ENCODE data around the gene KRTAP4-7.
"Not testable (repeated sequence)": the region's sequence is repeated elsewhere in the genome, so short reads cannot be mapped to it uniquely, and the experiment has no call there.

KRTAP4-7 gene

GRCh38 chr17:41084100-41084856 lies at the start of gene KRTAP4-7:
KRTAP4-7 (plus strand) TSS chr17:41084150; CDS start chr17:41084207, 57 bp downstream.
- not testable (repeated sequence) for H3K4me3 ChIP-seq (ENCODE audit: low read length)

- H3K4me3 ChIP-seq (ENCODE audit: low read length), result not testable (repeated sequence)
Measured at GRCh38 chr17:41034346-41034935, 49.5 kb upstream of the KRTAP4-7 start, which contains the start of gene KRTAP1-3. KRTAP1-3 (minus strand) TSS chr17:41034874; CDS start chr17:41034821, 53 bp downstream.

GRCh38 chr17:41037853-41038350 lies 46.0 kb upstream of the KRTAP4-7 start:
- H3K4me3 ChIP-seq (ENCODE audit: low read length), result no peak overlapping the region
- no peak for TF ChIP-seq ZNF274 (IDR thresholded peaks at IDR 0.05; ENCODE audit: low read depth, low read length)

GRCh38 chr17:41040783-41041571 lies 43.0 kb upstream of the KRTAP4-7 start, which contains the start of gene KRTAP1-1:
KRTAP1-1 (minus strand) TSS chr17:41041450; CDS start chr17:41041397, 53 bp downstream.
- not testable (repeated sequence) for H3K4me3 ChIP-seq (ENCODE audit: low read length)

GRCh38 chr17:41042953-41043352 lies 41.0 kb upstream of the KRTAP4-7 start:
- no peak overlapping the region for H3K4me3 ChIP-seq (ENCODE audit: low read length)
- no peak for TF ChIP-seq ZNF274 (IDR thresholded peaks at IDR 0.05; ENCODE audit: low read depth, low read length)

- not testable (repeated sequence) for H3K4me3 ChIP-seq (ENCODE audit: low read length)
Measured at GRCh38 chr17:41046735-41047465, 37.0 kb upstream of the KRTAP4-7 start, which contains the start of gene KRTAP2-1. KRTAP2-1 (minus strand) TSS chr17:41047316; CDS start chr17:41047267, 49 bp downstream.

- no peak for TF ChIP-seq ZNF274 (IDR thresholded peaks at IDR 0.05; ENCODE audit: low read depth, low read length)
- H3K4me3 ChIP-seq (ENCODE audit: low read length), result no peak overlapping the region
Measured at GRCh38 chr17:41048441-41048840, 35.5 kb upstream of the KRTAP4-7 start.

GRCh38 chr17:41049110-41049509 lies 34.8 kb upstream of the KRTAP4-7 start:
- TF ChIP-seq ZNF274 (IDR thresholded peaks at IDR 0.05; ENCODE audit: low read depth, low read length), result no peak
- no peak overlapping the region for H3K4me3 ChIP-seq (ENCODE audit: low read length)

- TF ChIP-seq ZNF274 (IDR thresholded peaks at IDR 0.05; ENCODE audit: low read depth, low read length), result no peak
- no peak overlapping the region for H3K4me3 ChIP-seq (ENCODE audit: low read length)
Measured at GRCh38 chr17:41052566-41052965, 31.4 kb upstream of the KRTAP4-7 start.

GRCh38 chr17:41054025-41054424 lies 29.9 kb upstream of the KRTAP4-7 start:
- no peak for TF ChIP-seq ZNF274 (IDR thresholded peaks at IDR 0.05; ENCODE audit: low read depth, low read length)
- no peak overlapping the region for H3K4me3 ChIP-seq (ENCODE audit: low read length)

- H3K4me3 ChIP-seq (ENCODE audit: low read length), result not testable (repeated sequence)
Measured at GRCh38 chr17:41054556-41054955, 29.4 kb upstream of the KRTAP4-7 start.

- H3K4me3 ChIP-seq (ENCODE audit: low read length), result not testable (repeated sequence)
Measured at GRCh38 chr17:41055130-41055529, 28.8 kb upstream of the KRTAP4-7 start, which contains the start of gene KRTAP2-2. KRTAP2-2 (minus strand) TSS chr17:41055230; CDS start chr17:41055211, 19 bp downstream.

- TF ChIP-seq ZNF274 (IDR thresholded peaks at IDR 0.05; ENCODE audit: low read depth, low read length), result no peak
- no peak overlapping the region for H3K4me3 ChIP-seq (ENCODE audit: low read length)
Measured at GRCh38 chr17:41057547-41057946, 26.4 kb upstream of the KRTAP4-7 start.

GRCh38 chr17:41058741-41059140 lies 25.2 kb upstream of the KRTAP4-7 start:
- H3K4me3 ChIP-seq (ENCODE audit: low read length), result no peak overlapping the region
- TF ChIP-seq ZNF274 (IDR thresholded peaks at IDR 0.05; ENCODE audit: low read depth, low read length), result no peak

- not testable (repeated sequence) for H3K4me3 ChIP-seq (ENCODE audit: low read length)
Measured at GRCh38 chr17:41059276-41060051, 24.5 kb upstream of the KRTAP4-7 start.
